ENCODE measurements around the gene HIVEP2. TPM values are rescaled to one million over a fixed set of nuclear protein-coding genes. Genes with fewer than 3 reads are reported as not detected.

Gene HIVEP2
- total RNA-seq, 2 experiments from 2014 or later = 45.8 to 49.7 TPM

DNA sequence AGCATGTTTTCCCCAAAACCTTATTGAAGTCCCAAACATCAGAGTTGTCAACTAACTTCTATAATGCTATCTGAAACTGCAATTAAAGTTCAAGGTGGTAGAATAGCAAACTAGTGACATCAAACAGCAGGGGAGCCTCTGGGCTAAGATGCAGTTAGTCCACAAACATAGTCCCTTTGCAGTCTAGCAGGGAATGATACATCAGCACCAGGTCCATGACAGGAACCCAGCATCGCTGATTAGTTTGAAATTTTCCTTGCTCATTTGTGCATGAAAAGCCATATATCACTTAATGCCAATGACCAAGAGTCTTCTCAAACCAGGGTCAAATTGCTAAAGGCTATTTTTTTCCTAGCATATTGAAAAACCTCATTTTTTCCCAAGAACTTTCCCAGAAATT lies 145.3 kb downstream of the HIVEP2 start:
- H3K36me3 Mint-ChIP-seq = peaks cover 18% of the 10 kb centered on the region
- H3K4me1 Mint-ChIP-seq = peaks cover 40% of the 10 kb centered on the region
- POLR2A ChIA-PET = no interaction called here
- no peak for DNase-seq
- H3K27me3 Mint-ChIP-seq = no peaks in the 10 kb centered on the region
- no peak for ATAC-seq (ENCODE audit: low read depth)
- H3K27ac Mint-ChIP-seq = no peak overlapping the region
- peaks cover 3% of the 10 kb centered on the region for H3K9me3 Mint-ChIP-seq
- no peak overlapping the region for H3K4me3 Mint-ChIP-seq

DNA sequence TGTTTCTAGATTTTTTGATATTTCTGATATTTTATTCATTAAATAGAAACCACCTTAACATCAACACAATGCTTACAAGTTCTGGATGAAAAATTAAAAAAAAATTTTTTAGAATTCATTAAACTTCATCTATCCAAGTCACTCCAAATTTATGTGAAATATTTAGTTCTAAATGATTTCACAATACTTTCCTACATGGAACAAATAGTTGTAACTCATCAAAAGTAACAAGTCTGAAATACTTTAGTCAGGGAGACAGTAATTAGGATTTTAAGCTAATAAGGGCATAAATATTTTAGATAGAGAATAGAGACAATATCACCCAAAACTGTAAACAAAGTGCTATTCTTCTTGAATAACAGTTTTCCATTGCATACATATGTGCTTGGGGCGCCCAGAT lies 147.8 kb downstream of the HIVEP2 start:
- Mint-ChIP-seq H3K4me3 (no peak overlapping the region), H3K4me1 (peaks cover 22% of the 10 kb centered on the region), H3K9me3 (peaks cover 3% of the 10 kb centered on the region), H3K36me3 (peaks cover 18% of the 10 kb centered on the region), H3K27me3 (no peaks in the 10 kb centered on the region), H3K27ac (no peak overlapping the region)
- DNase-seq (no peak), ATAC-seq (ENCODE audit: low read depth) (no peak)
- POLR2A ChIA-PET = no interaction called here

DNA sequence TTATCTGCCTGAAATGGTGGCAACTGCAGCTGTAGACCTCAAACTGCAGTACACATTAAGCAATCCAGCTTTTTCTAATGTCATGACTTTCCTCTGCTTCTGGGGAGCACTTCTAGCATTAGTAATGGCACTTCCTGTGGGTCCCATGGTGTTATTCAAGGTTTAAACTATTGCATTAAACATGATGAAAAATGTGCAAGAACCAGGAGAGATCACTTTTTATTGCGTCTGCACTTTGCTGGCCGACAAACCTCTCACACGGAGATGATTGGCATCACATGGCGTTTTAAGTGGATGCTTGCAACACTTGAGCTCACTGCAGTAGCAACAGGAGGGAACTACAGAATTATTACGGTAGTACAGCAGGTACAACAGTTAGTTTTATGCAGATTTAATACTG lies 148.4 kb downstream of the HIVEP2 start:
- Mint-ChIP-seq H3K27me3 (no peaks in the 10 kb centered on the region), H3K36me3 (peaks cover 18% of the 10 kb centered on the region), H3K9me3 (peaks cover 2% of the 10 kb centered on the region), H3K4me3 (no peak overlapping the region), H3K4me1 (peaks cover 17% of the 10 kb centered on the region), H3K27ac (no peak overlapping the region)
- ATAC-seq (ENCODE audit: low read depth) = no peak
- no peak for DNase-seq
- POLR2A ChIA-PET = no interaction called here

DNA sequence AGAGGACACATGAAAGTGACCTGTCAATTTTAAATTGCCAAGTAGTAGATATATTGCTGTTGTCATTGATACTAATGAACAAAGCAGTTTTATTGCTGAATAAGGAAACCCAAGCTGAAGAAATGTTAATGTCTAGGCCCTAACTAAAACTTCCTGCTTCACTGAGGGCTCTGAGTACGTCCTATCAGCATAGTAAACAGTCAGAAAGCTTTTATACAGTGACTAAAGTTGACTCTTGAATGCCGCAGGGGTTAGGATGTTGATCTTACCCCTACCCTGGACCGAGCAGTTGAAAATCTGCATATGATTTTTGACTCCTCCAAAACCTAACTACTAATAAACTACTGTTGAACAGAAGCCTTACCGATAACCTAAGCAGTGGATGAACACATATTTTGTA lies 149.0 kb downstream of the HIVEP2 start:
- POLR2A ChIA-PET = no interaction called here
- H3K27ac Mint-ChIP-seq = no peak overlapping the region
- H3K9me3 Mint-ChIP-seq = no peaks in the 10 kb centered on the region
- H3K27me3 Mint-ChIP-seq = no peaks in the 10 kb centered on the region
- DNase-seq (no peak), ATAC-seq (ENCODE audit: low read depth) (no peak)
- peaks cover 14% of the 10 kb centered on the region for H3K4me1 Mint-ChIP-seq
- H3K36me3 Mint-ChIP-seq = peaks cover 16% of the 10 kb centered on the region
- H3K4me3 Mint-ChIP-seq = no peak overlapping the region

DNA sequence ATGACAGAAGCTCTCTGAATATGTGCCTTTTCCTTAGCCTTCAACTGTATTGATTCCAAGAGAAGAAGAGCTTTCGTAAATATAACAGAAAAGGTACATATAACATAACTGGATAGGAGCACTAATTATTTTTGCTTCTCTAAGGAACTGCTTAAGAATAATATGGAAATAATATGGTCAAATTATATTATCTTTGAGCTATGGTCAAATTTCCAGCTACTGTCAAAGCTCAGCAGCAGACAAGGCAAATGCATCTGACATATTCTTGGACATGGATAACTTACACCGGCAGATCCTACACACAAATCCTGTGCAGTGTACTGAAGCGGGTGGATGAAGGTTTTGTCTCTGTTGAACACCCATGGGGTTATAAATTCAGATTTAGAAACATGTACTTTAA lies 150.6 kb downstream of the HIVEP2 start:
- Mint-ChIP-seq H3K27ac (no peak overlapping the region), H3K4me1 (peaks cover 13% of the 10 kb centered on the region), H3K36me3 (peaks cover 22% of the 10 kb centered on the region), H3K9me3 (no peaks in the 10 kb centered on the region), H3K4me3 (no peak overlapping the region), H3K27me3 (no peaks in the 10 kb centered on the region)
- ATAC-seq (ENCODE audit: low read depth) (no peak), DNase-seq (no peak)
- POLR2A ChIA-PET = interaction anchor here (0.6 kb wide), 1 partner anchor 9 kb away, joined by 5 read pairs; no protein-coding TSS in a partner anchor

DNA sequence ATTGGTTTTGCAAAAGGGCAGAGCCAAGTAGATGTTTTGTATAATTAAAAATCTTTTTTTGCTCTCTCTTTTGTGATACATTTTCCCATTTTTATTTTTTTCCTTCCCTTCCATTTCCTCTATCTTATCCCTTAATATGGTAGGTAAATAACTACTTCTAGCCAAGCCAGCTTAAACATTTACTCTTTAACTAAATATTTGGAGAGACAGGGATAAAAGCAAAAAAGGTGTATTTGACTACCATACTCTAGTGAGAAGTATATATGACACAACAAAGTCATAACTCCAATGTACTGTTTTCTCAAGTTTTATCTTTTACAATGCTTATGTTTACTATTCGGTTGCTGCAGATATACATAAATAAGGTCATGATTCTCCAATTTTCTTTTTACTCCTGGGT lies 154.7 kb downstream of the HIVEP2 start:
- no peaks in the 10 kb centered on the region for H3K27me3 Mint-ChIP-seq
- no peak overlapping the region for H3K27ac Mint-ChIP-seq
- no peaks in the 10 kb centered on the region for H3K9me3 Mint-ChIP-seq
- DNase-seq (no peak), ATAC-seq (ENCODE audit: low read depth) (no peak)
- POLR2A ChIA-PET = no interaction called here
- no peak overlapping the region for H3K4me3 Mint-ChIP-seq
- H3K36me3 Mint-ChIP-seq = peaks cover 37% of the 10 kb centered on the region
- H3K4me1 Mint-ChIP-seq = peaks cover 13% of the 10 kb centered on the region

DNA sequence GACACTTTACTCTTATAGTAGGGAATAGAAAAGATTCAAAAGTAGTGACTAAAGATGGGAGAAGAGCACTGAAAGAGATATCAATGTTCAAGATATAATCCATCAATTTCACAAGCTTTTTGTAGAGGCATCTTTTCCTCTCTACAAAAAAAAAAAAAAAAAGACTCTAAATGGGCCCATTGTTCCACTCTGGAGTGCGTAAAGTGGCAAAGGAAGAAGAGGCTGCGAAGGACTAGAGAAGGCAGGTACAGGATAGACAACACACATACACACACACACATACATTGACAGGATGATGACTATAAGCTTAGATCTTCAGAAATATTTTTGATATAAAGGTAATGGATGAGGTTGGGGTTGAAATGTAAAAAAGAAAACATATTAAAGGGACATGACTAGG lies 157.6 kb downstream of the HIVEP2 start:
- no peak overlapping the region for H3K27ac Mint-ChIP-seq
- peaks cover 35% of the 10 kb centered on the region for H3K36me3 Mint-ChIP-seq
- H3K27me3 Mint-ChIP-seq = no peaks in the 10 kb centered on the region
- H3K4me3 Mint-ChIP-seq = no peak overlapping the region
- H3K4me1 Mint-ChIP-seq = peaks cover 22% of the 10 kb centered on the region
- DNase-seq (no peak), ATAC-seq (ENCODE audit: low read depth) (no peak)
- POLR2A ChIA-PET = interaction anchor here (0.7 kb wide), 1 partner anchor 654 kb away, joined by 5 read pairs; no protein-coding TSS in a partner anchor
- H3K9me3 Mint-ChIP-seq = no peaks in the 10 kb centered on the region

DNA sequence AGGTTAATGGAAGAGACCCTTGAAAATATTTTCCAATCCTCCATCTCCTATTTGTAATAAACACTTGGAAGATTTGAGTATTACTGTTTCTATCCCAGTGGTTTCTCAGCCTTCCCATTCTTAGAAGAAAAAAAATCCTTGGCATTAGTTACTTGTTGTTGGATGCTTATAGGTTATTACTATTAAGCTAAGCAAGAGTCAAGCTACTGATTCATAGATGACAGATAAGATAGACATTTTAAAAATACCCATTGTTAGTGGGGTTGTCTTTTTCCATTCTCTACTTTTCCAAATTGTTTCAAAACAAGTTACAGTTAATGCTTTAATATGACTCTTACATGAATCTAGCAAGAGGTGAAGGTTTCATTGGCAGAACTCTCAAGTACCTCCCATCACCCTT lies 158.5 kb downstream of the HIVEP2 start:
- POLR2A ChIA-PET = no interaction called here
- Mint-ChIP-seq H3K4me3 (no peak overlapping the region), H3K27ac (no peak overlapping the region), H3K9me3 (no peaks in the 10 kb centered on the region), H3K4me1 (peaks cover 26% of the 10 kb centered on the region), H3K27me3 (no peaks in the 10 kb centered on the region), H3K36me3 (peaks cover 35% of the 10 kb centered on the region)
- ATAC-seq (ENCODE audit: low read depth) (no peak), DNase-seq (no peak)

DNA sequence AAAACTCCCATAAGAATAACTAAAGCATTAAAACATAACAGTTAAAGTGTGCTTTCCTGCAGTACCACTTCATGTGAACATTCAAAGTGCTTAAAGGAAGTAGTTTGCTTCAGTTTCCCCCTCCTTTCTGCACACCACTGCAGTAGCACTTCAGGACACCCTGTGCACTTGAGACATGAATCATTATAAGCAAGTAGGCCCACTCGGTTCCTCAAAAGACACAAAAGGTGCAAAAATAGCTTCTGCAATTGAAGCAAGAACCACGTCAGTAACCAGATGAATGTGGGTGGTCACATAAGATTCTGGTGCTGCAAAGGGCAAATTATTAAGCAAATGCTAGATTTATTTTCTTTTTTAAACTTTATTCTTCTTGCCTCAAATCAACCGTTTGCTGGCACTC lies 160.6 kb downstream of the HIVEP2 start:
- ATAC-seq (ENCODE audit: low read depth) (peak; percentile 79), DNase-seq (no peak)
- Mint-ChIP-seq H3K4me3 (peak overlapping the region; percentile 45), H3K36me3 (peaks cover 37% of the 10 kb centered on the region), H3K9me3 (no peaks in the 10 kb centered on the region), H3K27ac (peak overlapping the region; percentile 82), H3K4me1 (peaks cover 33% of the 10 kb centered on the region), H3K27me3 (no peaks in the 10 kb centered on the region)
- POLR2A ChIA-PET = no interaction called here

DNA sequence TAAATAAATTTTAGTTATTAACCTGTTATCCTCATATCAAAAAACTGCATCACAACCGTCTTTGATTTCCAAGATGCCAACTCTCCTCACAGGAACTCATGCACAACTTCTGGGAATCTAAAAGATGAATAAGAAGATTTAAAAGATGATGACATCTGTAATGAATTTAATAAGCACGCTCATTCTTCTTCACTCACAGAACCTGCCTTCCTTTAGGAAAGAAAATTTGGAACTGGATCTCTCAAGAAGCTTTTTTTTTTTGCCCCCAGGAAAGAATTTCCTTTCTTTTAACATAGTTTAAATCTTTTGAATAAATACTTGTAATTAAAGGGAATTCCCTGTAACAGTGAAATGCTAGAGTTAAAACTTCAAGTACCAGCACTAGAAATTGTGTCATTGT lies 161.5 kb downstream of the HIVEP2 start:
- no peak overlapping the region for H3K27ac Mint-ChIP-seq
- no peaks in the 10 kb centered on the region for H3K9me3 Mint-ChIP-seq
- POLR2A ChIA-PET = no interaction called here
- peaks cover 33% of the 10 kb centered on the region for H3K4me1 Mint-ChIP-seq
- ATAC-seq (ENCODE audit: low read depth) = no peak
- peaks cover 39% of the 10 kb centered on the region for H3K36me3 Mint-ChIP-seq
- no peak for DNase-seq
- no peaks in the 10 kb centered on the region for H3K27me3 Mint-ChIP-seq
- no peak overlapping the region for H3K4me3 Mint-ChIP-seq

DNA sequence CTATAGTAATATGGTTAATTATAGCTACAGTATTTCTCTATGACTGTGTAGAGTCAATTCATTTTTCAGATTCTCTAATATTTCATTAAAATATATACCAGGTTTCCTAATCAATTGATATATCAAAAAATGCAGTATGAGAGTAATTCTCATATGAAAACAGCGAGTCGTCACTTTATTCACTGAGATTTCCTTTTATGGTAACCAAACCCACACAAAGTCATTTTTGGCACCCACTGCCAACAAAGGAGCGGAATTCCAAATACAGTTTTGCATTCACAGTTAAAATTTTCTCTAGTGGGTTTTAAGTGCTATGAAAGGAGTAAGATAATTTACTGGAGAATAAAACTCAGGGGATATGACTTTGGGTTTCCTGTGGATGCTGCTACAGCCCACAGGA lies 163.8 kb downstream of the HIVEP2 start:
- H3K9me3 Mint-ChIP-seq = no peaks in the 10 kb centered on the region
- peaks cover 28% of the 10 kb centered on the region for H3K36me3 Mint-ChIP-seq
- DNase-seq (no peak), ATAC-seq (ENCODE audit: low read depth) (no peak)
- POLR2A ChIA-PET = no interaction called here
- H3K27me3 Mint-ChIP-seq = no peaks in the 10 kb centered on the region
- H3K4me3 Mint-ChIP-seq = no peak overlapping the region
- H3K4me1 Mint-ChIP-seq = peaks cover 25% of the 10 kb centered on the region
- peak overlapping the region; percentile 25 for H3K27ac Mint-ChIP-seq

DNA sequence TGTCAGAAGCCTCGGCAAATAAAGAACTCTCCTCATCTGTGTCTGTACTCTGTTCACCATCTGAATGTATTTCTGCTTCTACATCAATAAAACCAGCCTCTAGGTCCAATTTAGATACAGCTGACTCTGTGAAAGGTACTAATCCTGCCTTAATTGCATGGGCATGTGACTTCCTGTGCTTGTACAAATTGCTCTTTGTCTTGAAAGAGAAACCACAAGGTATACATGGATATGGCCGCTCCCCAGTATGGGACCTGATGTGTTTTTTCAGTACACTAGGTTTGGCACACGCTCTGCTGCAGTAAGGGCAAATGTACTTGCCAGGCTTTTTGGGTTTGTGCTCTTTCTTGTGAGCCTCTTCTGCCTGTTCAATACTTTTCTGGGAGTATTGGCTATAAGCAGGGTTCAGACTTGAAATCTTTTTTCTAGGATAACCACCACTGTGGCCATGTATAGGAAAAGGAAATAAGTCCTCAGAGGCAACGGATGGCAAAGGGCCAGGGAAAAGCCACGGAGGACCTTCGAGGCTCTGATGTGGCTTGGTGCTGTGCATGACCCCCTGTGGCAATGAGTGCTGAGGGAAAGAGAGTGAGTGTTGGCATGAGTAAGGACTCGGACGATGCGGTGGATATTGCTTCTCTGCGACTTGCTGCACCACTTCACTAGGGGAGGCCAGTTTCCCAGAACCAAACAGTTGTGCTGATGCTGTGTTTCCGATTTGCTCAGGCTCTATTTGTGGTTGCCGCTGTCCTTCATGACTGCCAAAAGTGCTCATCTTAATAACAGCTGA lies 170.9 kb downstream of the HIVEP2 start:
- H3K4me1 Mint-ChIP-seq = peaks cover 17% of the 10 kb centered on the region
- no peak overlapping the region for H3K4me3 Mint-ChIP-seq

DNA sequence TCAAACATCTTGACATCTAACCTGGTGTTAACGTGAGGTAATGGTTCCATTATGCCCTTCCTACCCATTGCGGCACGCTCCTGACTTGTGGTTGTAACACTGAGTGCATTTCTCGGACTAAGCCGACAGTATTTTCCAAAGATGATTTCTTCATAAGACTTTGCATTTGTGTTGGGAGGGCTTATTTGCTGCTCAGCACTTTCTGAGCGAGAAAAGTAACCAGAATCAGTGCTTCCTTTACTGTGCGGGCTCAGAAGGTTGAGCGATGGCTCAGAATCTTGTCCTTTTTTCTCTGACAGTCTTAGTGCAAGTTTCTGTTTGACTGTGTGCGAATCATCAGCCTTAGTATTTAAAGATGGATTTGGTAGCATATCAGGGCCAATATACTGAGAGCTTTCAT lies 171.7 kb downstream of the HIVEP2 start:
- no peaks in the 10 kb centered on the region for H3K9me3 Mint-ChIP-seq
- H3K27me3 Mint-ChIP-seq = no peaks in the 10 kb centered on the region
- POLR2A ChIA-PET = no interaction called here
- no peak overlapping the region for H3K27ac Mint-ChIP-seq
- H3K4me3 Mint-ChIP-seq = no peak overlapping the region
- ATAC-seq (ENCODE audit: low read depth) (peak; percentile 30), DNase-seq (no peak)
- peaks cover 17% of the 10 kb centered on the region for H3K4me1 Mint-ChIP-seq
- H3K36me3 Mint-ChIP-seq = peaks cover 57% of the 10 kb centered on the region

More for the DNA sequence above, 170.9 kb downstream of the HIVEP2 start:
- Mint-ChIP-seq H3K27me3 (no peaks in the 10 kb centered on the region), H3K9me3 (no peaks in the 10 kb centered on the region), H3K36me3 (peaks cover 56% of the 10 kb centered on the region), H3K27ac (no peak overlapping the region)
- POLR2A ChIA-PET = no interaction called here
- no peak for DNase-seq
- ATAC-seq (ENCODE audit: low read depth) = peak; percentile 58

DNA sequence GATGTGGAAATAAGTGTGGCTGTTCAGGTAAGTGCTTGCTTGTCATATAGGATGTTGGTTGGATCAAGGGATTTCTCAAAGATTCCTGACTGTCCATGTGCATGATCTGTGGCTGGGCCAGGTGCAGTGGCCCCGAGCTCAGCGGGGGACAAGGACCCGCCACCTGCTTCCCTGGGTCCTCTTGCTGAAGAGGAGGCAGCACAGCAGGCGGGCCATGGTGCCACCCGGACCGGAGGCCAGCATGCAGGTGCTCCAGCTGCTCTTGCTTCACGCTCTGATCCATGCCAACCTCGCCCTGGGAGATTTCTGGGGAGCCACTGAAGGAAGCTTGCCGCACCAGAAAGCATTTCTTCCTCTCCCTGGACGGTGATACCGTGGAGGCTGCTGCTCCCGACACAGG lies 173.8 kb downstream of the HIVEP2 start:
- Mint-ChIP-seq H3K36me3 (peaks cover 73% of the 10 kb centered on the region), H3K9me3 (no peaks in the 10 kb centered on the region), H3K4me3 (no peak overlapping the region), H3K27me3 (no peaks in the 10 kb centered on the region), H3K4me1 (peaks cover 20% of the 10 kb centered on the region), H3K27ac (no peak overlapping the region)
- POLR2A ChIA-PET = no interaction called here
- DNase-seq (no peak), ATAC-seq (ENCODE audit: low read depth) (no peak)

Measured in activated naive CD8-positive, alpha-beta T cell treated with anti-CD3 and anti-CD28 coated beads, Interleukin-2, amount 10 ng/mL, durations not matched to agents 7 days and 5 days (primary cell).